Fibroblast of the aortic adventitia (primary cell): Measurements from ENCODE around the gene TTN. TPM values are rescaled to one million over a fixed set of nuclear protein-coding genes. Genes with fewer than 3 reads are reported as not detected.

Experiments
- DNase-seq: peaks from one replicate; pipeline ENCODE4 v3.0.0-alpha.2; 2010; ENCODE audit warnings: low read depth
- H3K4me3 ChIP-seq: 2 replicates; pipeline ENCODE4 v1.5.1; 2011; ENCODE audit warnings: low read depth, mild to moderate bottlenecking, control low read depth, low read length, moderate library complexity
- total RNA-seq: library from RNA; depleted of rRNA; stranded (reverse); fragments of >200 nt; gene quantifications from 2 replicates; pipeline ENCODE4 v1.2.3, GENCODE V29; 2012; ENCODE audit warnings: low replicate concordance
- TF ChIP-seq, protein P1 (sequence below): IDR thresholded peaks from 2 replicates; pipeline ENCODE4 v1.5.1; 2011; ENCODE audit warnings: mild to moderate bottlenecking, low read length, control low read depth, inconsistent platforms; ENCODE audit not compliant: insufficient read depth

Gene TTN
- total RNA-seq, 1 donor: 5.5 TPM

DNA sequence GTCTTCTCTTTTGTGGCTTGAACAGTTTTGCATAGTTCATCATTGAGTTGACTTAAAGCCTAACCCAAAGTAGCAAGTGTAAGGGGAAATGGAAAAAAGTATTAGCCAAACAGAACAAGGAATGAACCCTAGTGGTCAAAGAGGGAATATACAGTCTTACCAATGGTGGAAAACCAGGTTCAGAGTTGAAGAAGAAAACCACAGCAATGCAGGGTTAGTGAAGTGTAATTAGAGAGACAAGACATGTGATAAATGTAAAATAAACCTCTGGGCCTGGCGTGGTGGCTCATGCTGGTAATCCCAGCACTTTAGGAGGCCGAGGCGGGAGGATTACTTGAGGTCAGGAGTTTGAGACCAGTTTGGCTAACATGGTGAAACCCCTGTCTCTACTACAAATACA, 2.4 kb downstream of the TTN start:
- H3K4me3 ChIP-seq: no peak overlapping the region
- no peak for DNase-seq

DNA sequence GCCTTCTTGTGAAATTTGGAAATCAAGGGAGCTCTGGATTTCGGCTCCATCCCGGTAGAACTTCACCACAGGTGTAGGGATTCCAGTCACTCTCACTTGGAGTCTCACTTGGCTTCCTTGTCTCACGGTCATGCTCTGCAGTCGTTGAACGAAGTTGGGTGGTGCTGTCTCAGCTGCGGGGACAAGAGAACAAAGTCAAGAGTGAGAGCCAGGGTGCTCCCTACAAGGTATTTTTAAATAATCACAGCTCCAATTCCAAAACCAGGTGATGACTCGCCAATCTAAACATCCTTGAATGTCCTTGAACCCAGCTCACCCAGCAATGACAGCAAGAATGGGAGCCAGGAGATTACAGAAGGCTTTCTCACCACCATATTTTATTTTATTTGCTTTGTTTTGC, 6.7 kb downstream of the TTN start:
- TF ChIP-seq, protein P1, sequence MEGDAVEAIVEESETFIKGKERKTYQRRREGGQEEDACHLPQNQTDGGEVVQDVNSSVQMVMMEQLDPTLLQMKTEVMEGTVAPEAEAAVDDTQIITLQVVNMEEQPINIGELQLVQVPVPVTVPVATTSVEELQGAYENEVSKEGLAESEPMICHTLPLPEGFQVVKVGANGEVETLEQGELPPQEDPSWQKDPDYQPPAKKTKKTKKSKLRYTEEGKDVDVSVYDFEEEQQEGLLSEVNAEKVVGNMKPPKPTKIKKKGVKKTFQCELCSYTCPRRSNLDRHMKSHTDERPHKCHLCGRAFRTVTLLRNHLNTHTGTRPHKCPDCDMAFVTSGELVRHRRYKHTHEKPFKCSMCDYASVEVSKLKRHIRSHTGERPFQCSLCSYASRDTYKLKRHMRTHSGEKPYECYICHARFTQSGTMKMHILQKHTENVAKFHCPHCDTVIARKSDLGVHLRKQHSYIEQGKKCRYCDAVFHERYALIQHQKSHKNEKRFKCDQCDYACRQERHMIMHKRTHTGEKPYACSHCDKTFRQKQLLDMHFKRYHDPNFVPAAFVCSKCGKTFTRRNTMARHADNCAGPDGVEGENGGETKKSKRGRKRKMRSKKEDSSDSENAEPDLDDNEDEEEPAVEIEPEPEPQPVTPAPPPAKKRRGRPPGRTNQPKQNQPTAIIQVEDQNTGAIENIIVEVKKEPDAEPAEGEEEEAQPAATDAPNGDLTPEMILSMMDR: no peak
- DNase-seq: no peak
- H3K4me3 ChIP-seq: no peak overlapping the region

More for the DNA sequence above, 2.4 kb downstream of the TTN start:
- TF ChIP-seq, protein P1: no peak

DNA sequence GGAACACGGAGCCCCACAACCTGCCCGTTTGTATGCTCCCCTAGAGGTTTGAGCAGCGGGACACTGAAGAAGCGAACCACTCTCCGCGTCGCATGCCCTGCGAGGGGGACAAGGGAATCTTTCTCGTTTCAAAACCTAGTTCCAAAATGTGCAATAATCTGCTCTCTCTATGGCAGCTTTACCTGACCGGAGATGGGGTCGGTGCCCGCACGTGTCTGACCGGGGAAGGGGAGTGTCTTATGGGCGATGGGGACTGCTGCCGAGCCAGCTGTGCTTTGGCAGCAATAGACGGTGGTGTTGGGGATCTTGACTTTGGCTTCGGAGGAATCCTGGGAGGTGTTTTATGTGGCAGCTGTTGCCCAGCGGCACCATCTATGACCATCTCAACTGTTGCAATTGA, 7.9 kb downstream of the TTN start:
- H3K4me3 ChIP-seq: no peak overlapping the region
- TF ChIP-seq, protein P1: no peak
- no peak for DNase-seq

DNA sequence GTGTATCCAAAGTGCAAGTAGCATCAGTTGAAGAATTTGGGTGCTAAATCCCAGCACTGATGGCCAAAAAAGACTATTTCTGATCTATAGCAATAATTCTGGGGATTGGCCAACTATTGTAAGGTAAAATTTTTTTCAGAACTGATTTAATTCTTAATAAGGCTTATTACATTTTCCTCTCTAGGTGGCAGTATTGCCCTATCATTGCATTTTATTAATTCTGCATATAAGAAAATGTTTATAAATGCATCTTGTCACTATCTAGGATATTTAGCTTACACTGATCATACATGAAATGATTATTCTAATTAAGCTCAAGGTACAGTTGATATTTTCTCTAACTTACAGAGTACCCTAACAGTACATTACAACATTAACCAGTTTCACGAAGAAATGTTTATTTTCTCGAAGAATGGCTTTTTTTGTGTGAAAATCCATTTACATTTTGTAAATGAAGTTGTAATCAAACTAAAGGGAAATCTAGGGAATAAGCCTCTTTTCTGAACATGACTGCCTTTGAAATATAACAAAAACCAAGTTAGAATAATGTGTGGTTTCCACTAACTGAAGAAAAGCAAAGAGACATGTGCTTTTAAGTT, 11.0 kb downstream of the TTN start:
- TF ChIP-seq, protein P1: peak; percentile 54
- DNase-seq: peak; percentile 87
- no peak overlapping the region for H3K4me3 ChIP-seq

DNA sequence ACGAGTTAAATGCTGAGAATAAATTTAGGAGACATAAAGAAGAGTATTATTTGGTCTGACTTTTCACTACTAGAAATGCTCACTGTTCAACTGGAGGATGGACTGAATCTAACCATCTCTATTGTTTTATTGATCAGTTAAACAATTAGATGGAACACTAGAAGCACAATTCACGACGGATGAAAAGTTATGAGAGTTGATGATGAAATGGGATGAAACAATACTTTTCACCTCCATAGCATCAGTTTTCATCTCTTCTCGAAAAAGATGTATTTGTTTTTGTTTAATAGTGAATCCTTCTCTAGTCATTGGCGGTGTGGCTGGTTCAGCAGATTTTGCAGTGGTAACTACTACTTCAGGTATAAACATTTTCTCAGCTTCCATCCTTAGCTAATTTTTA, 19.3 kb downstream of the TTN start:
- no peak for DNase-seq
- TF ChIP-seq, protein P1: no peak
- H3K4me3 ChIP-seq: no peak overlapping the region

DNA sequence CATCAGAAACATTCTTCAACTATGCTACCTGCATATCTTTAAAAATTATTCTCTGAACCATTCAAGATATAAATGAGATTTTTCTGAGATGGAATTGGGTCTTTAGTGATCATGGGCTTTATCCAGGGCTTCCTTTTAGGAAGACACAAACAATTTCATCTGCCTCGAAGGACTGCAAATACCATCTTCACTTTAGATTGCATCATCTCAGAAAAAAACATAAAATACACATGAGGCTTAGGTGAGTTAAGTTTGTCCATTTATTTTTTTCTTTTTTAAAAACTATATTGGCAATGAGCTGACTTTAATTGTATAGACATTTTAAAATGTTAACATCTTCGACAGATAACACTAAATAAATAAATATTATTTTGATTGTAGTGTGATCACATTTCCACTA, 20.1 kb downstream of the TTN start:
- DNase-seq: no peak
- TF ChIP-seq, protein P1: no peak

DNA sequence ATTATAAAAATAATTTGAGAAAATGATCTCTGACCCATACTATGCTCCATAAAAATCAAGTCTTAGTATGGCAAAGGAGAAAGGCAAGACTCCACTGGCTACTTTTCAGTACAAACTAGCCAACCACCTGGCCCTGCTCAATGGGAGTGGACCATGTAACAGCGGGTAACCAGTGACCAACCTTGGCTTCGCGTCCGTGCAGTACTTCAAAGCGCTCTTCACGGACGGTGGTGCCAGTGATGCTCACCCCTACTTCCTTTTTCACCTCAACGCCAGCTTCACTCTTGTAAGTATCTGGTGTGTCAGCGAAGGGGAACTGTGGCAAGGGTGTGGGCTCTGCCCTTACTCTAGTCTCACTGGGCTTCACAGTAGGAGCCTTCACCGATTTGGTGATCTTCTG, 23.3 kb downstream of the TTN start:
- TF ChIP-seq, protein P1: no peak
- H3K4me3 ChIP-seq: no peak overlapping the region
- no peak for DNase-seq

More for the DNA sequence above, 20.1 kb downstream of the TTN start:
- H3K4me3 ChIP-seq: no peak overlapping the region
